MCF 10A (cell line): ENCODE data around the gene SLN. TPM values are rescaled to one million over a fixed set of nuclear protein-coding genes. Genes with fewer than 3 reads are reported as not detected.

Experiments
- BruUV-seq: library from RNA; stranded (reverse); fragments of 400-500 nt; replicated peaks from 2 replicates; lab custom pipeline; 2021; lab: Mats Ljungman, UMichigan
- CTCF ChIA-PET: fragments of 300-600 bp; sonication (Branson Sonifier 250); formaldehyde crosslinking; extraction: SDS; loops from one replicate; lab custom pipeline; 2021; ENCODE audit warnings: antibody characterized with exemption, inconsistent platforms; lab: Yijun Ruan, JAX
- POLR2A ChIA-PET: fragments of 300-600, 350-650 bp; sonication (Branson Sonifier 250); formaldehyde crosslinking; extraction: SDS; loops from one replicate; lab custom pipeline; 2020; ENCODE audit warnings: antibody characterized with exemption, inconsistent platforms; lab: Yijun Ruan, JAX
- DNase-seq: peaks from one replicate; pipeline ENCODE4 v3.0.0-alpha.2; 2018; ENCODE audit not compliant: unreplicated experiment
- H3K27ac Mint-ChIP-seq: one replicate; pipeline ENCODE4 v1.8.0; 2022; ENCODE audit warnings: mild to moderate bottlenecking, low read depth, mixed read lengths; ENCODE audit not compliant: unreplicated experiment
- H3K27me3 Mint-ChIP-seq: one replicate; pipeline ENCODE4 v1.8.0; 2022; ENCODE audit warnings: mixed read lengths; ENCODE audit not compliant: insufficient read depth, unreplicated experiment
- H3K36me3 Mint-ChIP-seq: one replicate; pipeline ENCODE4 v1.8.0; 2022; ENCODE audit warnings: mild to moderate bottlenecking, moderate library complexity, mixed read lengths; ENCODE audit not compliant: insufficient read depth, unreplicated experiment
- H3K4me1 Mint-ChIP-seq: one replicate; pipeline ENCODE4 v1.8.0; 2022; ENCODE audit warnings: mixed read lengths; ENCODE audit not compliant: insufficient read depth, unreplicated experiment
- H3K4me3 Mint-ChIP-seq: one replicate; pipeline ENCODE4 v1.8.0; 2022; ENCODE audit warnings: mild to moderate bottlenecking, moderate library complexity, mixed read lengths; ENCODE audit not compliant: unreplicated experiment
- H3K9me3 Mint-ChIP-seq: one replicate; pipeline ENCODE4 v1.8.0; 2022; ENCODE audit warnings: mixed read lengths; ENCODE audit not compliant: unreplicated experiment
- intact Hi-C: fragments of 100-400 bp; cut with micrococcal nuclease; formaldehyde crosslinking; loops from 2 replicates; pipeline ENCODE4 v1.14.1; 2022
- total RNA-seq: library from RNA; stranded (reverse); gene quantifications from 2 replicates; pipeline ENCODE4 v1.2.3, GENCODE V29; 2022
- TF ChIP-seq, protein P1 (sequence below): fragments of 200-600 bp; IDR thresholded peaks from one replicate; pipeline ENCODE4 v1.8.0; 2022; ENCODE audit warnings: antibody characterized with exemption, mild to moderate bottlenecking; ENCODE audit not compliant: unreplicated experiment

The SLN gene
- total RNA-seq, 1 experiment from 2014 or later, result not detected

- DNase-seq, result peak; percentile 79
- TF ChIP-seq, protein P1, sequence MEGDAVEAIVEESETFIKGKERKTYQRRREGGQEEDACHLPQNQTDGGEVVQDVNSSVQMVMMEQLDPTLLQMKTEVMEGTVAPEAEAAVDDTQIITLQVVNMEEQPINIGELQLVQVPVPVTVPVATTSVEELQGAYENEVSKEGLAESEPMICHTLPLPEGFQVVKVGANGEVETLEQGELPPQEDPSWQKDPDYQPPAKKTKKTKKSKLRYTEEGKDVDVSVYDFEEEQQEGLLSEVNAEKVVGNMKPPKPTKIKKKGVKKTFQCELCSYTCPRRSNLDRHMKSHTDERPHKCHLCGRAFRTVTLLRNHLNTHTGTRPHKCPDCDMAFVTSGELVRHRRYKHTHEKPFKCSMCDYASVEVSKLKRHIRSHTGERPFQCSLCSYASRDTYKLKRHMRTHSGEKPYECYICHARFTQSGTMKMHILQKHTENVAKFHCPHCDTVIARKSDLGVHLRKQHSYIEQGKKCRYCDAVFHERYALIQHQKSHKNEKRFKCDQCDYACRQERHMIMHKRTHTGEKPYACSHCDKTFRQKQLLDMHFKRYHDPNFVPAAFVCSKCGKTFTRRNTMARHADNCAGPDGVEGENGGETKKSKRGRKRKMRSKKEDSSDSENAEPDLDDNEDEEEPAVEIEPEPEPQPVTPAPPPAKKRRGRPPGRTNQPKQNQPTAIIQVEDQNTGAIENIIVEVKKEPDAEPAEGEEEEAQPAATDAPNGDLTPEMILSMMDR, result peak; percentile 83
- POLR2A ChIA-PET, result interaction anchor here (0.8 to 1.7 kb wide), 7 partner anchors 82 to 144 kb away, joined by 3 to 8 read pairs (median 4); no protein-coding TSS in a partner anchor
- Mint-ChIP-seq H3K4me1 (no peaks in the 10 kb centered on the region), H3K36me3 (no peaks in the 10 kb centered on the region), H3K4me3 (no peak overlapping the region), H3K27ac (no peak overlapping the region), H3K27me3 (no peaks in the 10 kb centered on the region), H3K9me3 (no peaks in the 10 kb centered on the region)
- no TSS peak for BruUV-seq
- intact Hi-C loops, result loop anchor here (1.0 kb wide), 4 partner anchors 82 to 140 kb away; no protein-coding TSS in a partner anchor
- CTCF ChIA-PET, result interaction anchor here (0.5 to 6.2 kb wide), 50 partner anchors 8 to 1598 kb away, joined by 3 to 114 read pairs (median 5); partner anchors contain the start of gene ALKBH8
Measured at GRCh38 chr11:107689317-107690202, 22.3 kb downstream of the SLN start.

- DNase-seq, result no peak
- Mint-ChIP-seq H3K4me1 (no peaks in the 10 kb centered on the region), H3K9me3 (no peaks in the 10 kb centered on the region), H3K27ac (no peak overlapping the region), H3K4me3 (no peak overlapping the region), H3K27me3 (no peaks in the 10 kb centered on the region), H3K36me3 (no peaks in the 10 kb centered on the region)
- POLR2A ChIA-PET, result interaction anchor here (0.6 to 1.7 kb wide), 6 partner anchors 18 to 143 kb away, joined by 3 to 8 read pairs (median 4); no protein-coding TSS in a partner anchor
- intact Hi-C loops, result no loop called here
- no TSS peak for BruUV-seq
- CTCF ChIA-PET, result interaction anchor here (0.6 to 6.2 kb wide), 32 partner anchors 9 to 1597 kb away, joined by 3 to 114 read pairs (median 6); partner anchors contain the start of genes ALKBH8 and CWF19L2
- TF ChIP-seq, protein P1, result no peak
Measured at GRCh38 chr11:107688322-107688918, 23.4 kb downstream of the SLN start.

- peak; percentile 35 for DNase-seq
- H3K27me3 Mint-ChIP-seq, result peaks cover 12% of the 10 kb centered on the region
- no TSS peak for BruUV-seq
Measured at GRCh38 chr11:107683807-107684206, 28.0 kb downstream of the SLN start.

More at GRCh38 chr11:107683807-107684206, 28.0 kb downstream of the SLN start:
- Mint-ChIP-seq H3K36me3 (no peaks in the 10 kb centered on the region), H3K4me1 (no peaks in the 10 kb centered on the region), H3K4me3 (no peak overlapping the region), H3K27ac (no peak overlapping the region), H3K9me3 (no peaks in the 10 kb centered on the region)
- ChIA-PET POLR2A (no interaction called here), CTCF (interaction anchor here (0.6 to 2.0 kb wide), 8 partner anchors 8 to 639 kb away, joined by 3 to 6 read pairs (median 4); no protein-coding TSS in a partner anchor)
- intact Hi-C loops, result no loop called here
- TF ChIP-seq, protein P1, result peak; percentile 36
